Left renal pelvis (tissue), 4 donors: Measurements from ENCODE around the gene ADAMTSL3. TPM values are rescaled to one million over a fixed set of nuclear protein-coding genes. Genes with fewer than 3 reads are reported as not detected.
"Not testable (repeated sequence)": the region's sequence is repeated elsewhere in the genome, so short reads cannot be mapped to it uniquely, and the experiment has no call there.

Source experiments
- DNase-seq, 4 donors: peaks; one replicate each; pipeline ENCODE4 v3.0.0-alpha.2; 2013; ENCODE audit warnings: low read depth in 4 of 4, low spot score in 3 of 4
- polyA plus RNA-seq, 4 donors: library from polyadenylated mRNA; unstranded; fragments of 120-200 nt; gene quantifications; one replicate each; pipeline ENCODE4 v1.2.1, GENCODE V29; 2013; ENCODE audit not compliant: insufficient read length in 4 of 4

The ADAMTSL3 gene
- polyA plus RNA-seq, 4 donors, result 3.1 to 40.2 (median 5.8) TPM

DNA sequence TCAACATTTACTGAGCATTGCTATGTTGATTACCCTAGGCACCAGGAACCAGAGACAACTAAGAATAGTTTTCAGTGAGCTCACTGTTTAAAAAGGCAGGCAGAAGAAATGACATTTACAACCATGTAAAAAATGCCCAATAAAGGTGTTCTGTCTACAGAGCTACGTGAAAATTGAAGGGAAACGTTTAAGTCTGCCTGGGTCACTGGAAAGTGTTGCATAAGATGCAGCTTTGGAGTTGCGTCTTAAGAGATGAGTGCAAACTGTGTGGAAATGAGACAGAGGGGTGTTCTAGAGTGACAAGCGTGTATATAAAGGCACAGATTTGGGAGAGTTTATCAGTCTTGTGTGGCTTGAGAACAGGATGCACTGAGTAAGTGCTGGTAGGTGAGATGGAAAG is 303.0 kb downstream of the ADAMTSL3 start:
- no peak for DNase-seq

DNA sequence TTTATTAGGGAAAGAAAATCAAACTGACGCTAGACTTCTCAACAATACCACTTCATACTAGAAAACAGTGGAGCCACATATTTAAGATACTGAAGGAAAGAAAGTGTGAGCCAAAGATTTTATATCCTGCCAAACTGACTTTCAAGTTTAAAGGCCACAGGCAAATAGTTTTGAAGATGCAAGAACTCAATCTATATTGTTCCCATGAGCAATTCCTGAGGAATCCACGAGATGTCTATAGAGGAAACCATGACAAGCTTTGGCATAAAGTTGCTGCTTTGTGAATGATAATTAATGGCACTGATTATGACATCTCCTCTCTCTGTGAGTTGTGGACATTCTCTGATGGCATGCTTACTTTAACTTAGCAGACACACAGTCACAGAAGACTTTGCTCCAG is 305.6 kb downstream of the ADAMTSL3 start:
- no peak for DNase-seq

- DNase-seq, result no peak
These were observed 306.4 kb downstream of the ADAMTSL3 start for GRCh38 chr15:83960192-83960829.

DNA sequence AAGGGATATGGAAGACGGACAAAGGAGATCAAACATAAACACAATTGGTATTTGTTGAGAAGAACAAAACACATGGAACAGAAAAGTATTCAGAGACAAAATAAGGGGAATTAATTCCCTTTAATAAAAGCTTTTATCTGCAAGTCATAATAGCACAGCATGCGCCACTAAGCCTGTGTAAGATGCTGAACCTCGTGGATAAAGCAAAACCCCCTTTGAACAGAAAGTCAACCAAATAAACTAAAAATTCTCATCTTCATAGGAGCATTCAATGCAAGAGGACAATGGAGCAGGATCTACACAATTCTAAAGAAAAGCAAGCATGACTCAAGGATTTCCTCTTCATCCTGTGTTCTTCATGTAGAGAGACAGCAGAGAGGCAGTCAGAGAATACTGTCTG is 307.4 kb downstream of the ADAMTSL3 start:
- DNase-seq, result no peak

DNA sequence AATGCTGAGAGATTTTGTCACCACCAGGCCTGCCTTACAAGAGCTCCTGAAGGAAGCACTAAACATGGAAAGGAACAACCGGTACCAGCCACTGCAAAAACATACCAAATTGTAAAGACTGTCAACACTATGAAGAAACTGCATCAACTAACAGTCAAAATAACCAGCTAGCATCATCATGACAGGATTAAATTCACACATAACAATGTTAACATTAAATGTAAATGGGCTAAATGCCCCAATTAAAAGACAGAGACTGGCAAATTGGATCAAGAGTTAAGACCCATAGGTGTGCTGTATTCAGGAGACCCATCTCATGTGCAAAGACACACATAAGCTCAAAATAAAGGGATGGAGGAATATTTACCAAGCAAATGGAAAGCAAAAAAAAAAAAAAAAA is 311.0 kb downstream of the ADAMTSL3 start:
- not testable (repeated sequence) for DNase-seq

DNA sequence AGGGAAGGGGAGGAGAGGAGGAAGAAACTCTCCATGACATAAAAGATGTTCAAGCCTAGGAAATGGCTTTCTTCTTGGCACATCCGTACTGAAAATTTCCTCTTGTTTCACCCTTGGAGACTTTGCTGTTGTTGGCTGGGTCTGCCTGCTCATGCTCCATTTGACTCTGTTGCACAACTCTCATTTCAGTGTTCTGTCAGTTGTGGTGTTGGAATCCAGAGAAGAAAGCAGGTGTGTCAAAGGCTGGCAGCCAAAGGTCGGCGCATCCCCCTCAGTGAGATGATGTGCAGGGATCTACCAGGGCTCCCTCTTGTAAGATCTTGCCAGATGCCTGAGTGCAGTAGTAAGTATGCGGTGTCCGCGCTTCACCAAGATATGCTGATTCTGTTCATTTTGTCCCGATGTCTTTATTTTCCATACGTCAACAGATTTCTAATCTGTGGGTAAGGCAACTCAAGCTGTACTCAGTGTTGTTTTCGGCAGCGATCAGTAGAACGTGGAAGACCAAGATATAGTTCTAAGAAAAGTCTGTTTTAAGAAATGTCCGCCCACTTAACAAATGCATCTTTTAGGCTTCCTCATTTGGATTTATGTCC is 316.5 kb downstream of the ADAMTSL3 start:
- DNase-seq, result no peak

GRCh38 chr15:83971992-83972391 is 318.1 kb downstream of the ADAMTSL3 start:
- DNase-seq, result no peak

DNA sequence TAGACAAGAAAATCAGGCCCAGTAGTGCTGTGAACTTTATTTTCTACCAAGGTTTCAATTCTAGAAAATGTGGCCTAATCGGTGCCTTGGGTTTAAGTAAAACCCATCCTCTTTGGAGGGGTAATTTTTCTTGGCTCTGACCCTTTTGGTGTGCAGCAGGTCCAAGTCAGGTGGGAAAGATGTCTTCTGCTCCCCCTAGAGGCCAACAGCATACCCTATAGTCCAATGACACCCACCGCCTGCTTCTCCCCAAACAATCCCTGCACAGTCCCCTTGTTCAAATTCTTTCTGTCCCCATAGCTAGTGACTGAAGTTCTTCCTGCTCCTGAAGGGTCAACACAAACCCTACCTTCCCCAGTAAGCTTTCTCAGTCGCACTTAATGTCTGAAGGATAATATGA is 319.9 kb downstream of the ADAMTSL3 start:
- no peak for DNase-seq

DNA sequence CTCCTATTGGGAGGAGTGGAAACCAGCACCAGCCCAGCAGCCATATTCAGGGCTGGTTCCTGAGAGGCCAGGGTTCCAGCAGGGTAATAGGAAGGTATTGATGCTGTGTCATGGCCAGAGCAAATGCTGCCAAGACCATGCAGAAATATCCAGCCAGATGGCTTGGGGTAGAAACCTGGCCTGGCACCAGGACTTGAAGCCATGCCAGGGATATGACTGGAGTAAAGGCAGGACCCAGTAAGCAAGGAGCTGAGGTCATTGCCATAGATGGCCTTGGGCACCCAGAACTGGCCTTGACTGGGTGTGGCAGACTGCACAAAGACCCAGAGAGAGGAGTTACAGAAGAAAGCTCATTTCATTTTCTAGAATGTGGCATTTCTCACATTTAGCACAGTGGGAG is 324.1 kb downstream of the ADAMTSL3 start:
- DNase-seq, result no peak

GRCh38 chr15:83978588-83978987 is 324.7 kb downstream of the ADAMTSL3 start:
- DNase-seq, result no peak

DNA sequence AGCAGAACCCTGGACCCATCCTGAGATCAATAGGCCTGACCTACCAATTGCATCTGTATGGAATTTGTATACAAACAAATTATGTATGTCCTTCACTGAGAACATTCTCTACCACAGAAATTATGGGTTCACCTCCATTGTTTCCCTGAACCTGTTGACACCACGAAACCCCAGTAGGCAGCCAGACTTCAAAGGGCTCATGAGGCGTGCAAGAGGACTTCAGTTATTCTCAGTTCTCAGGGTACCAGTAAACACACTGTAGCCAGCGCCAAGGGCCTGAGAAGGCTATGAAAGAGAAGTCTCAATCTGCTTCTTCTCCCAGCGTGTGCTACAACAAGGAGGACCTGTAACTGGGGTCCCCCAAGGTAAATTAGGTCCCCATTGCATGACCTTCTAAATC is 326.7 kb downstream of the ADAMTSL3 start:
- no peak for DNase-seq

- DNase-seq, result no peak
These were observed 328.8 kb downstream of the ADAMTSL3 start for GRCh38 chr15:83982748-83983147.

DNA sequence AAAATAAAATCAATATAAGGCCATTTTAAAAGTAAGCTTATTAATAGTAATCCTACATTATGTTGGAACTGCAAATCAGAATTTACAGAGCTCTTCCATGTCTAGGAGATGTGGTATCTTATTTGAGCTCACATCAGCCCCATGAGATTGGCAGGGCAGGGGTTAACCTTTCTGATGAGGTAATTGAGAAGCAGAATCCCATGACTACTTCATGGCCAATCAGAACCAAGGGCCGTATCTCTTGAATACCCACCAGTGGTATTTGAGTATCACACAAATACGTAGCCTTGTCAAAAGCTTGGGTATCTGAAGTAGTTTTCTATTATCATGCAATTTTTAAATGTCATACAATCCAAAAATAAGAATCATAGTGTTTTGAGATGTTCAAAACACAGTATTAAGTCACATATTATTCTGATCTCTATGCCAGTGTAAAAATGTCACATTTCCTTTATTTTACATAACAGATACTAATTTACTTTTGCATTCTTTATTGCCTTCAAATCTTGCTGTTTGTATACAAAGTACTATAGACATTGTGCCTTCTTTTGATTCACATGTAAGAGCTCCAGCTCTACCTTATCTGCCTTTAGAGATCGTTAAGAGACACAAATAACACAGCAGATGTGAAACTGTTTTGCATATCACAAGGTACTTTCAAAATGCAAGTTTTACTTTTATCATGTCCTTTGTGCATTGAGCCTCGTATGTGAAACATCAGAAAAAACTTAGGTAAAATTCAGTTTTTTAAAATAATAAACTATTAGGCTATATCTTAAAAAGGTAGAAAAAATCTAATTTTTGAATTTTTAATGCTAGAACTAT is 329.9 kb downstream of the ADAMTSL3 start:
- DNase-seq, result no peak

GRCh38 chr15:83984601-83985000 is 330.7 kb downstream of the ADAMTSL3 start:
- no peak for DNase-seq

DNA sequence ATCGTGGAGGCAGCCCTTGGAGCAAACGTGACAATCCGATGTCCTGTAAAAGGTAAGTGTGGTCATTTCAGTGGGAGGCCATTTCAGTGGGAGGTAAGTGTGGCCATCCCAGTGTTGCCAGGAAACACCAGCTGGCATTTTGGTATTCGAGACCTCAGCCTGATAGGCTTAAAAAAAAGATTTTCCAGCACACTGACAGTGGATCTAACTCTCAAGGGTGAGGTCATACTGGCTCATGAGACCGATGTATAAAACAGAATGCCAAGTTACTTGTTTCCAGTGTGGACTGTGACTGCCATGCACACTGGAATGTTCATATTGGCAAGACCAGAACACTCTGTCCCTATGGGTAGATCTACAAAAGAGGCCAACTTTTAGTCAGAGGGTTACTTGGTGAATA is 337.2 kb downstream of the ADAMTSL3 start:
- DNase-seq, result no peak

DNA sequence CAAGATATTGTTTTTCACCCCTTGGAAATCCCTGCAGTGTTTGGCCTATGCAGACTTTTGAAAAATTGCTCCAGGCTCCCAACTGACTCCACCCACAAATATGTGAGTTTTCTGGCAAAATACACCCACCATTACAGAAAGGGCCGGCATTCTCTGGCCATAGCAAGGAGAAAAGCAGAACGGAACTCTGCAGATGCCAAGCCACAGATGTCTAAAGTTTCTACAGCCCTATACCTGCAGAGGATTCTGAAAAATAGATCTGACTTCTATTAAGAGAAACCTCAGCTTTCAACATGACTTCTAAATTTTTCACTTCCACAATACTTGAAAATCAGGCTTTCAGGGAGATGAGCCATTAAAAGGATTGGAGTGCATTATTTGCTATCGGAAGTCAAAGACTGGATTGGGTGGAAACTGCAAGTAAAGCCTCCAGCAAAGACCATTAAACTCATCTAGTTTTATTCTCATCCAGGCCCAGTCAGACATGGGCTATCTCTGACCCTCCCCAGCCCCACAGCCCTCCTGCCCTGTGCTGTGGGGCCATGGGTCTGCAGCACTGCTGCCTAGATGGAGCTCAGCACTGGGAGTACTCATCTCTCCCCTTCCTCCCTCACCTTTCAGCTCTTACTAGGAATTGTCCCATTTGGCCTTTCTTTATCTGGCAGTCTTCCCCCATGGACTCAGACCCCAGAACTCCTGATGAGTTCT is 338.6 kb downstream of the ADAMTSL3 start:
- DNase-seq, result no peak

DNA sequence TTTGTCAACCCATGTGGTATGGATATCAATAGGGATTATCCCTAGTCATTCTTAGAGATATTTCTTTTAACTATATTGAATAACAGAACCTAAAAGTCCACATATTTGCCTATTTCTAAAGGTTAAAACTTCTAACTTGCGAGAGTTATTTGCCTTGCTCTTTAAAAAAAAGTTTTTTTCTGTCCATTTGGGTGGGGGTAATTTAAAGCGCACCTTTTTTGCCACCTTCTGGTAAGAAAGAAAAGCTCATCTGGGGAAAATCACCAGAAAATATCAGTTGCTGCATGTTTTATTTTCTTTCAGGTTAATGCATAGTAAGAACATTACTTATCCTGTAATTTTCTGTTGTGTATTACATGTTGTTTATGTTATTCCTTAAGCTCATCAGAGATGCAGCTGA is 339.7 kb downstream of the ADAMTSL3 start:
- no peak for DNase-seq

DNA sequence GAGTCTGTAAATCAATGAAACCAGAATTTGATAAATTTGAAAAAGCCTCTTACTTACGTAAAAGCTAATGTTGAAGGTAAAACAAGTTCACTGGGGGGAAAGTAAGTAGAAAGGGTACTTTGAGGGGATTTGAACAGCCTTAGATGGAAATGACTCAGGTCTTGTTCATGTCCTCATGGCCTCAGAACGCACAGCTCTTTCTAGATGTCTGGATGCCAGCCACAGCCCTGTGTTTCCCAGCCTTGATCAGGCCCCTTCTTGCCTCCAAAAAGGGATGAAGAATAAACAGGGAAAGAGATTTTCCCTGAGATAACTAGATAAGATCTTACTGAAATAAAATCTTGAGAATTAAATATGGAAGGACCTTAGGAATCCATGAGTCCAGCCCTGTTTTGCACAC is 344.6 kb downstream of the ADAMTSL3 start:
- DNase-seq, result no peak

GRCh38 chr15:83999396-84000135 is 345.6 kb downstream of the ADAMTSL3 start:
- no peak for DNase-seq

DNA sequence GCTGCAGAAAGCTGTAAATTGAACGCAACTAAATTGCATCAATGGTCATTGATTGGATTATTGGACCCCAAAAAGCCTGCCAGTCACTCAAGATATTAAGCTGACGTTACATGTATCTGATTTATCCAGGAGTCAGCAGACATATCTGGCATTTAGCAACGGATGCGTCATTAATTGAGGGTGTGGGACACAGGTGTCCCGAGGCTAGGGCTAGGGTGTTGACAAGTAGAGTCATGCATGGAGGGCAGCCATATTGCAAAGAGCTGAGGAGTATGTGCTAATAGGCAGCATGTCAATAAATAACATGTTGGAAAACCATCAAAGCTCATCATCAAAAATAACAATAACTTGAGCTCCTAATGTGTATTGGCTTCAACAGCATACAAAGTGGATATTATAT is 347.1 kb downstream of the ADAMTSL3 start:
- DNase-seq, result no peak

DNA sequence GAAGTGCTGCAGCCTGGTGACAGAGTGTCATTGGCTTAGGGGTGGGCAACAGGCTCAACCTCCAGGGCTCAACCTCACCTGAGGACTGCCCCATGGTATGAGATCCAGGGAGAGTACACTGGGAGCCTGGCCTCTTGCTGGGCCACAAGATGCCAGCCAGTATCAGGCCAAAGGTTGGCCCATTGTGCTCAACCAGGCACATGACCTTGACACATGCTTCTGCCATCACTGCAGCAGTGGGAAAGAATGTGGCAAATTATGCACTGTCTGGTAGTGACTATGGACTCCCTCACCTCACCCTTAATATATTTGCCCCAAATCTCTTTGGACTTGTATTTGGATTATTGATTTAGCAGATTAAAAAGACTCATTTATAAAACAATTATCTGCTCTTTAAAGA is 347.7 kb downstream of the ADAMTSL3 start:
- no peak for DNase-seq
